Stimulated activated CD4-positive, alpha-beta T cell treated with anti-CD3 and anti-CD28 coated beads, Interleukin-15, amount 100 ng/mL, for 48 hours (primary cell): ENCODE measurements around the gene TJP3.

Experiments used
- DNase-seq, 2 donors: peaks; one replicate each; pipeline ENCODE4 v3.0.0-alpha.2; 2020; ENCODE audit warnings: low read depth in 2 of 2

TJP3 gene

DNA sequence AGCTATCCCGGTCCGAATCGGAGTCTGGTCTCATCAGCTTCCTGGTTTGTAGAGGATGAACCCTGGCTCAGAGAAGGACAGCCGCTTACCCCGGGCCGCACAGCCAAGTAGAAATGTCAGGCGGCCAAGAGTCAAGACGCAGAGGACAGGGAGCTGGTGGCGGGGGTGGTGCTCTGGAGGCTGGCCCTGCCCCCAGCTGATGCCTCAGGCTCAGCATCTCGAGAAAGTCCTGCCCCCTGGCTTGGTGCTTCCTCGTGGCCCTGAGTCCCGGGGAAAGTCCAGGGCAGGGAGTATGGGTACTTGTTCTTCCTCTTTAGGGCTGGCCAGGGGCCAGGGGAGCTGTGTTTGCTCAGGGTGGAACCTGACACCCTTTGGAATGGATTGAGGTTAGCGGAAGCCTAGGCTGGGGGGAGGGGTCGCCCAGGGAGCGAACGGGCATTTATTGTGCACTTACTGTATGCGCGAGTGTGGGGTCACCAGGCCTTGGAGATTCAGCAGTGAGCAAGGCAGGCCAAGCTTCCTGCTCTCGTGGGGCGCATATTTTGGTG is 2.2 kb downstream of the TJP3 start:
- no peak for DNase-seq

DNA sequence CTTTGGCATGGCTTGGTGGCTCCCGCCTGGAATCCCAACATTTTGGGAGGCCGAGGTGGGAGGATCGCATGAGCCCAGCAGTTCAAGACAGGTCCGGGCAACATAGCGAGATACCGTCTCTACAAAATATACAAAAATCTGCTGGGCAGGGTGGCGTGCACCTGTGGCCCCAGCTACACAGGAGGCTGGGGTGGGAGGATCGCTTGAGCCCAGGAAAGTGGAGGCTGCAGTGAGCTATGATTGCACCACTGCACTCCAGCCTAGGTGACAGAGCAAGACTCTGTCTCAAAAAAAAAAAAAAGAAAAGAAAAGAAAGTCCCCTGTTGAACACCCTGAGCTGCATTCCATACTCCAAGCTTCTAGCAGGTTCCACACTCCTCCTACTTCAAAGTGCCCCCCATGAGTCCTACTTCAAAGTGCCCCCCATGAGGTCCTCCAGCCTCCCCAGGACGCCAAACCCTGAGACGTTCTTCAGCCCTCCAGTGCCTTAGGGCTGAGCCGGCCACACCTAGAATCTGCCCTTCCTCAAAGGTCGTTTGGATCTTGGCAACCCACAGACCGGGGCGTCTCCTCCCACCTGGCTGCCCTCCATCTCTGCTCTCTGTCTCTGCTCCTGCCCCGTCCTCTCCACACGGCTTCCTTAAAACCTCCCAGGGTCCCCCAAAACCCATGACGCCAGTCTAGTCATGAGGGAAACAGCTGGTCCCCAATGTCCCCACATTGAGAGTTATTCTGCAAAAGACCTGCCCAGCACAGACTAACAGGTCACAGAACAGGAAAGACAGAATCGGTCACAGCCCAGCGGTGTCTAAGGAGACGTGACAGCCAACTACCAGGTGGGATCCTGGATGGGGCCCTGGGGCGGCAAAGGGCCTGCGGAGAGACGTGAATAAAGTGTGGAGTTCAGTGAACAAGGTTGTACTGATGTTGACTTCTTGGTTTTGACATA is 4.8 kb downstream of the TJP3 start:
- DNase-seq, result no peak

DNA sequence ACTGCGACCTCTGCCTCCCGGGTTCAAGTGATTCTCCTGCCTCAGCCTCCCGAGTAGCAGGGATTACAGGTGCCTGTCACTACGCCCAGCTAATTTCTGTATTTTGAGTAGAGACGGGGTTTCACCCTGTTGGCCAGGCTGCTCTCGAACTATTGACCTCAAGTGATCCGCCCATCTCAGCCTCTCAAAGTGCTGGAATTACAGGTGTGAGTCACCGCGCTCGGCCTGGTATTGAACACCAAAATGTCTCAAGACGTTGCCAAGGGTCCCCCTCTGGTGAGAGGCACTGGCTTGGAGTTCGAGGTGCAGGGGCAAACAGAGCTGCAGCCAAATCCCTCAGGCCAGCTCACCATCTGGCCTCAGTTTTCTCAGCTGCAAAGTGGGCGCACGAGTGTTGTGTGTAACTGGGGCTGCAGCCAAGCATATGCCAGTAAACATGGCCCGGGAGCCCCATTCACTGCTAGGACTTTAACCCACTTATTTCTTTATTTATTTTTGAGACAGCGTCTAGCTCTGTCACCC is 8.0 kb downstream of the TJP3 start:
- no peak for DNase-seq

DNA sequence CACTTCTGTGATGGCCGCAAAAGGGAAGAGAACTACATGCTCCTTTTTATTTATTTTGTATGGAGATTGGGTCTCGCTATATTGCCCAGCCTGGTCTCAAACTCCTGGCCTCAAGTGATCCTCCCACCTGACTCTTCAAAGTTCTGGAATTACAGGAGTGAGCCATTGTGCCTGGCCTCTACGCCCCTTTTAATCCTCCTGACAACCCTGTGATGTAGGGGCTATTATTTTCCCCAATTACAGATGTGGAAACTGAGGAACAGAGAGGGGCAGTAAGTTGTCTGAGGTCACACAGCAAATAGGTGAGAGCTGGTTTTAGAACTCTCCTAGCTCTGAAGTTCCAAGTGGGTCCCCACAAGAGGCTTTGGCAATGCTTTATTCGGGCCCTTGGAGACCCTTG is 11.7 kb downstream of the TJP3 start:
- DNase-seq, result no peak

DNA sequence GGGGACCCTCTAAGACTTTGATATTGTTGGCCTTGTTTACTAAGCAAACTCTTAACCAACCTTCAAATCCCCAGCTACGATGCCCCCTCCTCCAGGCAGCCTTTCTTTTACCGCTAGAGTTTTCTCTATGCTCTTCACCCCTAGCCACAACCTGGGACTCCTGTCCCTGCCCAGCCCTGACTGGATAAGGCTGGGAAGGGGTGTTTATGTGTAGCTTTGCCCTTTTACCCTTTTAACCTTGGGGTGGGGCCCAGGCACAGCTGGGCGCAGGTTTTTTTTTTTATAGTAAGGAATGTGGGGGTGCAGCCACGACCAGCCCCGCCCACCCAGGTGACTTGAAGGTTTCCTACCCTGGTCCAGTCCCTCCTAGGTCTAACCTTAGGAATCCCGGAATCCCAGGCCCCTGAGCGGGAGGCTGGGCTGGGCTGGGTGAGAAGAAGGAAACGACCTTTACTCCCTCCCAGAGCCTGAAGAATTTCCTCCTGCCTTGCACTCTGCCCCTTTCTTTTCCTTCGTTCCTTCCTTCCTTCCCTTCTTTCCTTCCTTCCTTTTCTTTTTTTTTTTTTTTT is 12.2 kb downstream of the TJP3 start:
- no peak for DNase-seq

DNA sequence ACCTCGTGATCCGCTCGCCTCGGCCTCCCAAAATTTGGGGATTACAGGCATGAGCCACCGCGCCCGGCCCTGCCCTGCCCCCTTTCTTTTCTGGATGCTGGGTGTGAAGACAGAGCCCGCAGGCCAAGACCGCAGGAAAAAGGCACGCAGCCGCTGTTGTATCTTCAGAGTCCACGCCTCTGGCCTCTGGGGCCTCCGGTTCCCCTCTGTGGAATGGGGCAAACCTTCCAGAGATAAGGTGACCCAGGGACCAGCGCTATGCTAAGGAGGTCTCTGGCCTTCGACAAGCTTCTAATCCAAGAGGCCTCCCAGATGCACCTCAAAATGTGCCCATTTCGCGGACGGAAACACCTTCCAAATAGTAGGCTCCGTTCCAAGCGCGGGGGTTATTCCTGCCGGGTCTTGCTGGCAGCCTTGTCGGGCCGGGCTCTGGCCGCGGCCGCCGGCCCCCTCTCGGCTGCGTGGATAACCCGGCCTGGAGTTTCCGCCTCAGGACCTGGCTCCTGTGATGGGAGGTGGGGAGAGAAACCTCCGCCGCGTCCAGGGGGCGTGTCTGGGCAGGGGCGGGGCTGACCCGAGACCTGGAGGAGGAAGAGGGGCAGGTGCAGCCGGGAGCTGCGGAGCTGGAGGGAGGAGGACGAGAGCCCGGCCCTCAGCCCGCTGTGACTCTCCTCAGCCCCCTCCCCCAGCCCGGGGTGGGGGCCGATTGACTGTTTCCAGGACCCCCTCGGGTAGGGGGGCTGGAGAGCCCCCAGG is 13.1 kb downstream of the TJP3 start:
- DNase-seq, result peak; percentile 77 to 86

DNA sequence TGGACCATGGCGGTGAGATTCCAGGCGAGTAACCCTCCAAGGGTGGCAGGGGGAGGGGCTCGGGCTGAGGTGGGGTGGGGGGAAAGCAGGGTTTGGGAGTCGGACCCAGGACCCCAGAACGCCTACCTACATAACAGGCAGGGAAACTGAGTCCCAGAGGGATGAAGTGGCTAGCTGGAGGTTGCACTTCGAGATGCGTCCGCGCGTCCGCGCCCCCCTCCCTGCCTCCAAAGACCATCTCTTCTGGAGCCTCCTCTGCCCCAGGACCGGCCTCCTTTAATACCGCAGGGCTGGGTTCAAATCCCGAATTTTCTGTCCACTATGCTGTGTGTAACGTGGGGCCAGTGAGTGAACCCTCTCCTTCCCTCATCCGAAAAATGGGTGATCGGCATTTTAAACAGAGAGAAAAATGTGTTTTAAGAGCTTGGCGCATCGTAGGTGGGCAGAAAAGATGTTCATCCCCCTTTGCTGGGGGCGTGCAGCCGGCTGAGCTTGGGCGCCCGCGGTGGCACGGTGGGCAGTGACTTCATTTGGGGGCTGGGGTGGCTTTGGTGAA is 13.8 kb downstream of the TJP3 start:
- DNase-seq, result no peak

DNA sequence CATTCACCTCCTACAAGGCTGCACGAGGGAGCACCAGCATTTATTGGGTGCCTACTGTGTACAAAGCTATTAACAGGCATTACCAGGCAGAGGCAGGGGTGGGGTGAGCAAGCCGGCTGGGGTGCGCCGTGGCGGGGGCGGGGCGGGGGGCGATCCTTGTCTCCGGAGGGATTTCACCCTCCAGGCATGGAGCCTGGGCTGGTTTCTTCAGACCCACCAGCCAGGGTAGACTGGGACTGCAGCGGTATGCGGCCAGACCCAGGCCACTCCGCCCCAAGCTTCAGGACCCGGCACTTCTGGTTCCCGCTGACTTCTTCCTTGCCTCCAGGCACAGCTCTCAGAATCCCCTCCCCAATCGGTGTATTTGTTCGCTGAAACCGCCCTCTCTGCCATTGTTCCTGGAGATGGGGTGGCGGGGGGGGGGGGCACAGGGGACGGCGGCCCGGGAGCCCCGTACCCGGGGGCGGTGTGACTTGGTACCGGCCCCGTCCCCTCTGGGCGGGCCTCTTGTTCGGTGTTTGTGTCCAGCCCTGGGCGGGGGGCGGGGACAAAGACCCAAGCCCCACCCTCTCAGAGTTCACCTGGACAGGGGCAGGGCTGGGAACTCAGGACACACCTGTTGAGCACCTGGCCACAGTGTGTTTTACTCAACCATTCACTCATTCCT is 14.4 kb downstream of the TJP3 start:
- DNase-seq, result no peak

DNA sequence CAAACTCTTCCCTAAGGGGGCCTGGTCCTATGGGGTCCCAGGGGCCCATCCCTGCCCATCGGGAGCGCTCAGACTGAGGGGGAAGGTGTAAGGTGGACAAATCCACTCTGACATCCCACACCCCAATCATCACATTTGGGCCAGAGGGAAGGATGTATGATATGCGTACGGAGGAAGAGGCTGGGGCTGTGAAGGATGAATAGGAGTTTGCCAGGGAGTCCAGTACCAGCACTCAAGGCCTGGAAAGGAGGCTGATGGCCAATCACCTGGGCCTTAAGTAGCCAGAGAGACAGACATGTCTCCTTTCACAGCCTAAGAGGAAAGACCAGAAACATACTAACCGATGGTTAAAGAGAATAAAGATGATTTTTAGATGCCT is 14.9 kb downstream of the TJP3 start:
- DNase-seq, result no peak

DNA sequence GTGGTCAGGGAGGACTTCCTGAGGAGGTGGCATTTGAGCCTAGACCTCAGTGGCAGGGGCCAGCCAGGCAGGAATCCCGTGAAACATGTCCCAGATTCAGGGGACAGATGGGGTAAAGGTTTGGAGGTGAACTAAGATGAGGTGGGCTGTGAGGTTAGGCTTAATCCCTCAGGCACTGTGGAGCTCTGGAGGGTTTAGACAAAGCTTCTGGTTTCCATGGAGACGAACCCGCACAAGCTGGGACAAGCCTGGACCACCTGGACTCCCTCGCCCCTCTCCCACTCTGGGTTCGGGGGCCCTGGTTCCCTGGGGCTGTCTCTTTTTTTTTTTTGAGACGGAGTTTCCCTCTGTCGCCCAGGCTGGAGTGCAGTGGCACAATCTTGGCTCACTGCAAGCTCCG is 15.7 kb downstream of the TJP3 start:
- DNase-seq, result no peak

DNA sequence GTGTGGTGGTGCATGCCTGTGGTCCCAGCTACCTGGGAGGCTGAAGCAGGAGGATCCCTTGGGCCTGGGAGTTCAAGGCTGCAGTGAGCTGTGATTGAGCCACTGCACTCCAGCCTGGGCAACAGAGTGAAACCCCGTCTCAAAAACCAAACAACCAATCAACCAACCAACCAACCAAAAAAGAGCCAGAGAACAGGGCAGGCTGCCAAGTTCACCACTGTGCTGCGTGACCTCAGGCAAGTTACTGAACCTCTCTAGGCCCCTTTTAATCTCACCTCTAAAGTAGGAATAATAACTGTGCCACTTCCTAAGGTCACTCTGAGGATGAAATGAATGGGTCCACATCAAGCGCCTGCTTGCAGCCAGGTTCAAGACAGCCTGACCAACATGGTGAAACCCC is 16.9 kb downstream of the TJP3 start:
- DNase-seq, result no peak

DNA sequence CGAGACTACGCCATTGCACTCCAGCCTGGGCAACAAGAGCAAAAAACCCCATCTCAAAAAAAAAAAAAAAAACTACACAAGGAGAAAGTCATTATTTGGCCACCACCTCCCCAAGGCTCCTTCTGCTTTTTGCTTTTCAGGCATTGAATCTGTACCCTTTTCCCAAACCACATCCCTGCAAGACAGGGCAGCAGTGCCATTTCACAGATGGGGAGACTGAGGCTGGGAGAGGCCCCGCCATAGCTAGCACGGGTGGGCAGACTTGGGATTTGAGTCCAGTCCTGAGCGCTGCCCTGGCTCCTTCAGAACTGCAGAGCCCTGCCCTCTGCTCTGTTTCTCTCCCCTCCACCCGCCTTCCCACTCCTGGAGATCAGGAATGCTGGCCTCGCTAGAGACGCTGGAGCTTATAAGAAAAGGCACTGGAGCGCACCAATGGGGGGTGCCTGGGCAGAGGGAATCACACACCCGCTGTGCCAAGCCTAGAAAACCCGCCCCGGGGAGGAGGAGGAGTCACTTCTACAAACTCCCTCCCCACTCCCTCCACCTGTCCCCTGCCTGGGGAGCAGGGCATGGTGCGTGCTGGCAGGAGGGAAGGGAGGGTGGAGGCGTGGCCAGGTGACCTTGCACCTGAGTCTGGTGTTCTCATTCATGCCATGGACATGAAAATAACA is 17.6 kb downstream of the TJP3 start:
- DNase-seq, result no peak

DNA sequence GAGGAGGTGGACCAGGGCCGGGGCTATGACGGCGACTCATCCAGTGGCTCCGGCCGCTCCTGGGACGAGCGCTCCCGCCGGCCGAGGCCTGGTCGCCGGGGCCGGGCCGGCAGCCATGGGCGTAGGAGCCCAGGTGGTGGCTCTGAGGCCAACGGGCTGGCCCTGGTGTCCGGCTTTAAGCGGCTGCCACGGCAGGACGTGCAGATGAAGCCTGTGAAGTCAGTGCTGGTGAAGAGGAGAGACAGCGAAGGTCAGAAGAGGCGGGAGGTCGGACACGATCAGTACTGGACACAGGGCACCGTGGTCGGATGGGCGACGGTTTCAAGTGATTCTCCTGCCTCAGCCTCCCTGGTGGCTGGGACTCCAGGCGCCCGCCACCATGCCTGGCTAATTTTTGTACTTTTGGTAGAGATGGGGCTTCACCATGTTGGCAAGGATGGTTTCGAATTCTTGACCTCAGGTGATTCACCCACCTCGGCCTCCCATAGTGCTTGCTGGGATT is 22.3 kb downstream of the TJP3 start:
- no peak for DNase-seq

DNA sequence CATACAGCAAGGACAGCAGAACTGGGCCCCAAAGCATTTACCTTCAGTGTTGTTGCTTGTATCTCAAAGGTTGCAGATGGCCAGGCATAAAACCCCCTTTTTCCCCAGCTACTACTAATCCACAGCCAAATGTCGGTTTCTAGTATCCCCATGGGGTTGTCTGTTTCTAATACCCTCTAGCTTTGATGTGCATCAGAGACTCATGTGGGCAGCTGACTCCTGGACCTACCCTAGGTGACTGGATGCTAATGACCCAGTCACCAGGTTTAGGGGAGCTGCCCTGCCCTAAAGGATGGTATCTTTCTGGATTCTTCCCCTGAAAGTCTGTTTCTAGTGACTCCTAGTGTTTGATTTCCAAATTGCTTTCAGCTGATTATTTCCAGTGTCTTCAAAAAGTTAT is 23.9 kb downstream of the TJP3 start:
- DNase-seq, result no peak

DNA sequence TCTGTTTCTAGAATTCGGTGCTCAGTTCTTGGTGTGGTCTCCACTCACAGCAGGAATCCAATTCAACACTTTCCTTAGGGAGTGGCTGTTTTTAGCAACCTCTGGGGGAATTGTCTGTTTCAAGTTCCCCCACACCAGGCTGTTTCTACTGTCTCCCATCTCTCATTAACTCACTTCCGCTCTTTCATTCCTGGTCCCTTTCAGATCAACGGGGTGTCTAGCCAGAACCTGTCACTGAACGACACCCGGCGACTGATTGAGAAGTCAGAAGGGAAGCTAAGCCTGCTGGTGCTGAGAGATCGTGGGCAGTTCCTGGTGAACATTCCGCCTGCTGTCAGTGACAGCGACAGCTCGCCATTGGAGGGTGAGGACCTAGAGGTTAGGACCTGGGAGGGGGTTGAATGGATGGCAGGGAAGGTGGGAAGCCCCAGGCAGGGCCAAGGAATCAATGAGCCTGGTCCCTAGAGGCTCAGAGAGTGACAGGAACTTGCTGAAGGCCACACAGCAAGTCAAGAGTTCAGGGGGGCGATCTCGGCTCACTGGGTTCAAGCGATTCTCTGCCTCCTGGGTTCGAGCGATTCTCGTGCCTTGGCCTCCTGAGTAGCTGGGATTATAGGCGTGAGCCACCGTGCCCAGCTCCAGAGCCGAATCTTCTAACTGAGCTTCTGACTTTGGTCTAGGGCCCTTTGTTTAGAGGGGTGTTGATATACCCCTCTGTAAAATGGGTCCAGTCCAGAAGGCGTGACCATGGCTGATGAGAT is 25.5 kb downstream of the TJP3 start:
- DNase-seq, result no peak

DNA sequence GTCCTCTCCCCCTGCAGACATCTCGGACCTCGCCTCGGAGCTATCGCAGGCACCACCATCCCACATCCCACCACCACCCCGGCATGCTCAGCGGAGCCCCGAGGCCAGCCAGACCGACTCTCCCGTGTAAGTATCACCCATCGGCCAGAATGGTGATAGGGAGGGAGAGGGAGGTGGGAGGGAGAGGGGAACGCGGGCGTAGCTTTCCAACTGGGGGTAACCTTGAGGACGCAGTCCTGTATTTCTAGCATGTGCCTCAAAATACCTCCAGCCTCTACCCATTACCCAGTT is 26.1 kb downstream of the TJP3 start:
- DNase-seq, result no peak

DNA sequence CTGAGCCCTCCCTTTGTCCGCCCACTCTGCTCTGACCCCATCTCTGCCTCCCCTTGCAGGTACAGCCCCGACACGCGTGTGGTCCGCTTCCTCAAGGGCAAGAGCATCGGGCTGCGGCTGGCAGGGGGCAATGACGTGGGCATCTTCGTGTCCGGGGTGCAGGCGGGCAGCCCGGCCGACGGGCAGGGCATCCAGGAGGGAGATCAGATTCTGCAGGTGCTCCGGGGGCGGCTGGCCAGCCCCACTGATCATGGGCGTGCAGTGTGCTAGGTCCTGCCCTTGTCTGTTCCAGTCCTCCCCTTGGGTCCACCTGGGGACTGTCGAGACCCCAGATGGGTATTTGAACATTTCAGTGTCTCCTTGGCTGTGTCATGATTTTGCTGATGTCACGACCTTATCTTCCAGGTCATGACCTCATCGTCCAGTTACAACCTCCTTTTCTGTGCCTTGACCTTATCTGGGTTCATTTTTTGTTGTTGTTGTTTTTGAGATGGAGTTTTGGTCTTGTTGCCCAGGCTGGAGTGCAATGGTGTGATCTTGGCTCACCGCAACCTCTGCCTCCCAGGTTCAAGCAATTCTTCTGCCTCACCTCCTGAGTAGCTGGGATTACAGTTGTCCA is 28.0 kb downstream of the TJP3 start:
- no peak for DNase-seq

DNA sequence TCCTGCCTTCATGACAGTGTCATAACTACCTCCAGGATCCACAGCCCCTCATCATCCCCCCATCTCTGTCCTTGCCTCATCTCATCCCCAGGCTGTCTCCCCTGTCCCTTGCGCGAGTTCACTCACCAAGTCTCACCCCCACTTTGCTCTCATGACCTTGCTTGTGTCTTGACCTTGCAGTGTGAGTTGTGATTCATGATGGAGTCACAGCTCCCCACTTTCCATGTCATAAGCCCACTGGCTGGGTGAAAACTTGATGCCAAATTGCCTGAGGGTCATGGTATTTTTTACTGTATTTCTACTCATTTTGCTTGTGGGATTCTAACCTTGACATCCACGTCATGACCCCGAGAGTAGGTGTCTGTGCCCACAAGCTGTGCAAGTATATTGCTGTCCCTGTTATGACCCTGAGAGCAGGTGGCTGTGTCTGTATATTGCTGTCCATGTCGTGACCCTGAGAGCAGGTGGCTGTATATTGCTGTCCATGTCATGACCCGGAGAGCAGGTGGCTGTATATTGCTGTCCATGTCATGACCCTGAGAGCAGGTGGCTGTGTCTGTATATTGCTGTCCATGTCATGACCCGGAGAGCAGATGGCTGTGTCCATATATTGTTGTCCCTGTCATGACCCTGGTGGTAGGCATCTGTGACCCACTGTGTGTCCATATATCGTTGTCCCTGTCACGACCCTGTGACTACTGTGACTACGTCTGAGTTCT is 29.5 kb downstream of the TJP3 start:
- no peak for DNase-seq
